Panc1 (cell line): ENCODE results near the gene MRPL9.

ENCODE experiments used
- POLR2AphosphoS5 ChIP-seq: IDR thresholded peaks from 2 replicates; pipeline ENCODE4 v1.6.1; 2012; ENCODE audit warnings: mild to moderate bottlenecking, low read depth, low read length, moderate library complexity
- SIN3A ChIP-seq: IDR thresholded peaks from 2 replicates; pipeline ENCODE4 v1.6.1; 2012; ENCODE audit warnings: low read depth, mild to moderate bottlenecking, low read length, moderate library complexity, borderline replicate concordance; ENCODE audit not compliant: insufficient read depth
- TCF7L2 ChIP-seq: IDR thresholded peaks from 2 replicates; pipeline ENCODE4 v1.6.1; 2011; ENCODE audit warnings: mild to moderate bottlenecking, low read depth, low read length, inconsistent platforms
- TF ChIP-seq, protein P1 (sequence below): fragments of 450-650 bp; IDR thresholded peaks from 2 replicates; pipeline ENCODE4 v1.5.1; 2017; ENCODE audit warnings: mild to moderate bottlenecking

DNA sequence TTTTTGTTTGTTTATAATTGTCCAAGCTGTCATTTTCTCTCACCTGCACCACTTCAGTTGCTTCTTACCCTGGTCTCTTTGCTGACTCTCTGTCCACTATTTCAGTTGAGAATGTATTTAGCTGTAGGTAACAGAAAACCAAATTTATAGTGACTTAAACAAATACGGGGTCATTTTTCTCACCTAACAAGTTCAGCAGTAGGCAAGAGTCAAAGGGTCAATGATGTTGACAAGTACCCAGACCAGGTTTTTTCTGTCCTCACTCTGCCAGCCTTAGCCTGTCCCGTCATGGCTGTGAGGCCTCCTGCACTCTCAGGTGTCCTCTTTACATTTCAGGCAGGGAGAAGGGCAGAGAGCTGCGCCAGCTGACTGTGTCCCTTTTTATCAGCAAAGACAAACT lies 30.2 kb downstream of the MRPL9 start:
- TF ChIP-seq, protein P1, sequence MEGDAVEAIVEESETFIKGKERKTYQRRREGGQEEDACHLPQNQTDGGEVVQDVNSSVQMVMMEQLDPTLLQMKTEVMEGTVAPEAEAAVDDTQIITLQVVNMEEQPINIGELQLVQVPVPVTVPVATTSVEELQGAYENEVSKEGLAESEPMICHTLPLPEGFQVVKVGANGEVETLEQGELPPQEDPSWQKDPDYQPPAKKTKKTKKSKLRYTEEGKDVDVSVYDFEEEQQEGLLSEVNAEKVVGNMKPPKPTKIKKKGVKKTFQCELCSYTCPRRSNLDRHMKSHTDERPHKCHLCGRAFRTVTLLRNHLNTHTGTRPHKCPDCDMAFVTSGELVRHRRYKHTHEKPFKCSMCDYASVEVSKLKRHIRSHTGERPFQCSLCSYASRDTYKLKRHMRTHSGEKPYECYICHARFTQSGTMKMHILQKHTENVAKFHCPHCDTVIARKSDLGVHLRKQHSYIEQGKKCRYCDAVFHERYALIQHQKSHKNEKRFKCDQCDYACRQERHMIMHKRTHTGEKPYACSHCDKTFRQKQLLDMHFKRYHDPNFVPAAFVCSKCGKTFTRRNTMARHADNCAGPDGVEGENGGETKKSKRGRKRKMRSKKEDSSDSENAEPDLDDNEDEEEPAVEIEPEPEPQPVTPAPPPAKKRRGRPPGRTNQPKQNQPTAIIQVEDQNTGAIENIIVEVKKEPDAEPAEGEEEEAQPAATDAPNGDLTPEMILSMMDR = no peak
- TF ChIP-seq TCF7L2 = no peak
- TF ChIP-seq POLR2AphosphoS5 = no peak
- TF ChIP-seq SIN3A = no peak
